IMR-90 (cell line): Measurements from ENCODE around the gene NTM. TPM values are rescaled to one million over a fixed set of nuclear protein-coding genes. Genes with fewer than 3 reads are reported as not detected.

ENCODE experiments used
- ATAC-seq: fragments of 200-7000 bp; cut with Tn5 transposase; 2 replicates; pipeline ENCODE4 v1.9.1; 2020; ENCODE audit warnings: low read depth, mild to moderate bottlenecking, moderate library complexity
- BruUV-seq: library from RNA; stranded (reverse); fragments of 400-500 nt; replicated peaks from 2 replicates; lab custom pipeline; 2021; lab: Mats Ljungman, UMichigan
- CTCF ChIA-PET: fragments of 300-600 bp; formaldehyde crosslinking; extraction: SDS; loops from one replicate; lab custom pipeline; 2021; ENCODE audit warnings: antibody characterized with exemption; lab: Yijun Ruan, JAX
- POLR2A ChIA-PET: fragments of 300-600 bp; sonication (Branson Sonifier 250); formaldehyde crosslinking; loops from one replicate; lab custom pipeline; 2022; ENCODE audit warnings: antibody characterized with exemption; ENCODE audit not compliant: unreplicated experiment; lab: Charles Lee
- DNase-seq: peaks from one replicate; pipeline ENCODE4 v3.0.0; 2013
- H2AFZ ChIP-seq: replicated peaks from 2 replicates; pipeline ENCODE3; 2013; ENCODE audit warnings: low read length, mild to moderate bottlenecking; ENCODE audit not compliant: poor library complexity
- H2AK5ac ChIP-seq: 2 replicates; pipeline ENCODE4 v1.6.1; 2013; ENCODE audit warnings: low read depth, low read length, inconsistent platforms
- H2AK9ac ChIP-seq: replicated peaks from 2 replicates; pipeline ENCODE3; 2013; ENCODE audit warnings: mild to moderate bottlenecking, low read depth, low read length, moderate library complexity; ENCODE audit not compliant: poor library complexity
- H2BK120ac ChIP-seq: 2 replicates; pipeline ENCODE4 v1.6.1; 2013; ENCODE audit warnings: low read depth, low read length, inconsistent platforms
- H2BK15ac ChIP-seq: 3 replicates; pipeline ENCODE4 v1.6.1; 2013; ENCODE audit warnings: low read depth, low read length, inconsistent platforms
- H2BK20ac ChIP-seq: 2 replicates; pipeline ENCODE4 v1.6.1; 2013; ENCODE audit warnings: low read depth, mild to moderate bottlenecking, inconsistent platforms, low read length, moderate library complexity
- H2BK5ac ChIP-seq: 2 replicates; pipeline ENCODE4 v1.6.1; 2013; ENCODE audit warnings: mild to moderate bottlenecking, low read depth, low read length, inconsistent platforms; ENCODE audit not compliant: poor library complexity, severe bottlenecking
- H3K14ac ChIP-seq: replicated peaks from 2 replicates; pipeline ENCODE4 v1.6.1; 2013; ENCODE audit warnings: low read depth, low read length, inconsistent platforms
- H3K18ac ChIP-seq: 2 replicates; pipeline ENCODE4 v1.6.1; 2013; ENCODE audit warnings: low read depth, low read length, control low read depth
- H3K23ac ChIP-seq: 2 replicates; pipeline ENCODE4 v1.6.1; 2013; ENCODE audit warnings: low read depth, low read length, inconsistent platforms
- H3K27ac ChIP-seq: 2 replicates; pipeline ENCODE4 v1.5.1; 2013; ENCODE audit warnings: mild to moderate bottlenecking, control low read depth, low read length; ENCODE audit not compliant: insufficient read depth
- H3K27me3 ChIP-seq: 2 replicates; pipeline ENCODE4 v1.6.1; 2013; ENCODE audit warnings: low read length; ENCODE audit not compliant: control insufficient read depth, insufficient read depth
- H3K36me3 ChIP-seq: 2 replicates; pipeline ENCODE4 v1.6.1; 2013; ENCODE audit warnings: low read length, mixed read lengths; ENCODE audit not compliant: control insufficient read depth, insufficient read depth
- H3K4ac ChIP-seq: 2 replicates; pipeline ENCODE4 v1.6.1; 2013; ENCODE audit warnings: low read depth, low read length, inconsistent platforms
- H3K4me1 ChIP-seq: 2 replicates; pipeline ENCODE4 v1.6.1; 2013; ENCODE audit warnings: low read length, mixed read lengths; ENCODE audit not compliant: control insufficient read depth, insufficient read depth
- H3K4me2 ChIP-seq: 2 replicates; pipeline ENCODE4 v1.6.1; 2013; ENCODE audit warnings: low read depth, mild to moderate bottlenecking, control low read depth, low read length, moderate library complexity
- H3K4me3 ChIP-seq: 2 replicates; pipeline ENCODE4 v1.5.1; 2013; ENCODE audit warnings: low read depth, mild to moderate bottlenecking, control low read depth, low read length, moderate library complexity; ENCODE audit not compliant: insufficient read depth
- H3K56ac ChIP-seq: 2 replicates; pipeline ENCODE4 v1.6.1; 2013; ENCODE audit warnings: low read length, inconsistent platforms; ENCODE audit not compliant: insufficient read depth; ENCODE audit errors: extremely low read depth
- H3K79me1 ChIP-seq, 2 experiments: 2 replicates each; pipeline ENCODE4 v1.6.1; 2013; ENCODE audit warnings: low read length in 2 of 2, inconsistent platforms in 1 of 2, low read depth in 1 of 2
- H3K9ac ChIP-seq: 2 replicates; pipeline ENCODE4 v1.6.1; 2013; ENCODE audit warnings: low read depth, low read length, control low read depth
- H3K9me1 ChIP-seq: 2 replicates; pipeline ENCODE4 v1.6.1; 2013; ENCODE audit warnings: low read length, inconsistent platforms; ENCODE audit not compliant: insufficient read depth
- H3K9me3 ChIP-seq: 2 replicates; pipeline ENCODE4 v1.6.1; 2013; ENCODE audit warnings: low read length; ENCODE audit not compliant: control insufficient read depth, insufficient read depth
- H4K20me1 ChIP-seq: 2 replicates; pipeline ENCODE4 v1.6.1; 2013; ENCODE audit warnings: low read length, inconsistent platforms; ENCODE audit not compliant: insufficient read depth
- H4K5ac ChIP-seq: 2 replicates; pipeline ENCODE4 v1.6.1; 2013; ENCODE audit warnings: mild to moderate bottlenecking, low read depth, low read length, control low read depth
- H4K8ac ChIP-seq, 2 experiments: 2 replicates each; pipeline ENCODE4 v1.6.1; 2013; ENCODE audit warnings: low read depth in 2 of 2, low read length in 2 of 2, control low read depth in 1 of 2, inconsistent platforms in 1 of 2
- H4K91ac ChIP-seq: 2 replicates; pipeline ENCODE4 v1.6.1; 2013; ENCODE audit warnings: low read depth, low read length, inconsistent platforms; ENCODE audit not compliant: insufficient read depth
- ELK1 ChIP-seq: fragments of 150-350 bp; IDR thresholded peaks from 2 replicates; pipeline ENCODE4 v1.6.1; 2016; ENCODE audit warnings: low read depth, mild to moderate bottlenecking, low read length, moderate library complexity, borderline replicate concordance
- FOS ChIP-seq: fragments of 150-350 bp; IDR thresholded peaks from 2 replicates; pipeline ENCODE4 v1.6.1; 2016; ENCODE audit warnings: low read depth, low read length
- MAFK ChIP-seq: IDR thresholded peaks from 2 replicates; pipeline ENCODE4 v1.6.1; 2012; ENCODE audit warnings: low read depth, low read length, improper control_type of control experiment
- MAZ ChIP-seq: IDR thresholded peaks from 2 replicates; pipeline ENCODE4 v1.6.1; 2012; ENCODE audit warnings: low read depth, mild to moderate bottlenecking, low read length, improper control_type of control experiment, moderate library complexity, borderline replicate concordance
- MXI1 ChIP-seq: IDR thresholded peaks from 2 replicates; pipeline ENCODE4 v1.6.1; 2012; ENCODE audit warnings: low read depth, mild to moderate bottlenecking, low read length, moderate library complexity, borderline replicate concordance
- NFE2L2 ChIP-seq: fragments of 150-350 bp; IDR thresholded peaks from 2 replicates; pipeline ENCODE4 v1.6.1; 2016; ENCODE audit warnings: low read depth, mild to moderate bottlenecking, low read length
- RAD21 ChIP-seq: IDR thresholded peaks from 2 replicates; pipeline ENCODE4 v1.6.1; 2012; ENCODE audit warnings: low read length, improper control_type of control experiment
- RCOR1 ChIP-seq: IDR thresholded peaks from 2 replicates; pipeline ENCODE4 v1.6.1; 2012; ENCODE audit warnings: mild to moderate bottlenecking, low read length, improper control_type of control experiment; ENCODE audit not compliant: insufficient replicate concordance
- SMC3 ChIP-seq: fragments of 150-350 bp; IDR thresholded peaks from 2 replicates; pipeline ENCODE4 v1.6.1; 2016; ENCODE audit warnings: low read depth, mild to moderate bottlenecking, antibody characterized with exemption, low read length, moderate library complexity
- USF2 ChIP-seq: fragments of 150-350 bp; IDR thresholded peaks from 2 replicates; pipeline ENCODE4 v1.6.1; 2017; ENCODE audit warnings: mild to moderate bottlenecking, antibody characterized with exemption, low read length, low read depth
- WGBS, 2 experiments: methylation state at CpG; one replicate each; pipeline versions ENCODE4 v1.1.5 to v1.1.7; 2013; ENCODE audit warnings: missing lambda C conversion rate in 2 of 2; ENCODE audit not compliant: insufficient read length in 1 of 2; ENCODE audit errors: extremely low coverage in 2 of 2; 5-methylcytosine and 5-hydroxymethylcytosine counted together
- dilution Hi-C: fragments of 300-500 bp; cut with HindIII; formaldehyde crosslinking; loops from one replicate; pipeline ENCODE4 v1.14.3; 2018; ENCODE audit warnings: low sequenced_read_pairs; ENCODE audit not compliant: unreplicated experiment
- in situ Hi-C: fragments of 300-500 bp; cut with MboI; formaldehyde crosslinking; loops from 3 replicates; pipeline ENCODE4 v1.14.3; 2019; ENCODE audit warnings: low sequenced_read_pairs, inconsistent platforms, mixed read lengths
- intact Hi-C: fragments of 100-400 bp; cut with micrococcal nuclease; formaldehyde crosslinking; loops from 2 replicates; pipeline ENCODE4 v1.10.0; 2022
- polyA plus RNA-seq, 3 experiments: library from polyadenylated mRNA; depleted of rRNA; stranded (reverse); fragments of >200 nt; gene quantifications; 2 replicates each; pipeline ENCODE4 v1.2.3, GENCODE V29; 2012; ENCODE audit warnings: low replicate concordance in 1 of 3
- total RNA-seq: library from RNA; depleted of rRNA; stranded (reverse); fragments of >200 nt; gene quantifications from 2 replicates; pipeline ENCODE4 v1.2.3, GENCODE V29; 2012

Gene NTM
- total and polyA plus RNA-seq, 2 of the 4 experiments (the other 2 are of a cell fraction), result 19.5 to 25.5 TPM

- Histone ChIP-seq H4K8ac (no peak overlapping the region), H3K79me1 (peaks cover 12 to 30% of the 10 kb centered on the region in 2 experiments; a peak in 3 of 4 replicates), H3K27me3 (no peaks in the 10 kb centered on the region), H3K27ac (no peak overlapping the region), H2BK120ac (no peak overlapping the region), H2AK9ac (no peak overlapping the region), H3K4me3 (no peak overlapping the region), H2AK5ac (no peak overlapping the region), H4K20me1 (no peaks in the 10 kb centered on the region), H4K5ac (no peak overlapping the region; the same call in 1 of the 2 replicates), H3K23ac (no peak overlapping the region), H2BK15ac (no peak overlapping the region), H3K56ac (no peak overlapping the region), H4K91ac (no peak overlapping the region), H3K9me1 (peaks cover 9% of the 10 kb centered on the region), H2AFZ (no peak overlapping the region), H3K4me2 (no peak overlapping the region), H3K36me3 (no peaks in the 10 kb centered on the region), H2BK5ac (no peak overlapping the region), H3K14ac (no peak overlapping the region), H3K9me3 (no peaks in the 10 kb centered on the region), H3K4me1 (no peaks in the 10 kb centered on the region; the same call in 1 of the 2 replicates), H3K9ac (no peak overlapping the region), H2BK20ac (no peak overlapping the region), H3K18ac (no peak overlapping the region), H3K4ac (no peak overlapping the region)
- ChIA-PET POLR2A (no interaction called here), CTCF (no interaction called here)
- BruUV-seq, result no TSS peak
- TF ChIP-seq RCOR1, result no peak
- no peak for TF ChIP-seq ELK1
- no peak for TF ChIP-seq SMC3
- no peak for TF ChIP-seq NFE2L2
- no peak for TF ChIP-seq MXI1
- TF ChIP-seq USF2, result no peak
- TF ChIP-seq FOS, result no peak
- TF ChIP-seq RAD21, result no peak
- TF ChIP-seq MAZ, result no peak
- no peak for TF ChIP-seq MAFK
- ATAC-seq (no peak), DNase-seq (no peak)
- dilution Hi-C loops (no loop called here), intact Hi-C loops (no loop called here), in situ Hi-C loops (no loop called here)
- WGBS, 2 experiments, result no CpG with 5 or more reads among the region's 7 CpGs
Measured at GRCh38 chr11:131945706-131946105, 575.3 kb downstream of the NTM start.
